Islet precursor cell (in vitro differentiated cells): ENCODE data around the gene EIF4H.
A peak's percentile ranks its signal among the peaks of the same experiment; 100 is the strongest.
"Not testable (repeated sequence)": the region's sequence is repeated elsewhere in the genome, so short reads cannot be mapped to it uniquely, and the experiment has no call there.

Experiments used
- DNase-seq: peaks from one replicate; pipeline ENCODE4 v3.0.0-alpha.2; 2018

The EIF4H gene

GRCh38 chr7:74176555-74176954, 2.4 kb downstream of the EIF4H start:
- DNase-seq = no peak

GRCh38 chr7:74178632-74179031, 4.5 kb downstream of the EIF4H start:
- no peak for DNase-seq

GRCh38 chr7:74179935-74180604, 5.9 kb downstream of the EIF4H start:
- DNase-seq = no peak

GRCh38 chr7:74180866-74181265, 6.7 kb downstream of the EIF4H start:
- no peak for DNase-seq

GRCh38 chr7:74181821-74182220, 7.7 kb downstream of the EIF4H start:
- DNase-seq = no peak

GRCh38 chr7:74182453-74183090, 8.4 kb downstream of the EIF4H start:
- DNase-seq = no peak

- DNase-seq = no peak
These were observed 9.0 kb downstream of the EIF4H start for GRCh38 chr7:74183142-74183541.

GRCh38 chr7:74183653-74184450, 9.7 kb downstream of the EIF4H start:
- DNase-seq = no peak

GRCh38 chr7:74185016-74185415, 10.9 kb downstream of the EIF4H start:
- DNase-seq = no peak

- no peak for DNase-seq
These were observed 11.5 kb downstream of the EIF4H start for GRCh38 chr7:74185636-74186035.

GRCh38 chr7:74187915-74188675, 13.9 kb downstream of the EIF4H start:
- no peak for DNase-seq

GRCh38 chr7:74190259-74190658, 16.1 kb downstream of the EIF4H start:
- DNase-seq = no peak

- DNase-seq = no peak
These were observed 17.1 kb downstream of the EIF4H start for GRCh38 chr7:74191231-74191630.

- no peak for DNase-seq
These were observed 18.9 kb downstream of the EIF4H start for GRCh38 chr7:74193054-74193453.

- no peak for DNase-seq
These were observed 19.8 kb downstream of the EIF4H start for GRCh38 chr7:74193913-74194312.

- no peak for DNase-seq
These were observed 20.5 kb downstream of the EIF4H start for GRCh38 chr7:74194686-74195085.

- not testable (repeated sequence) for DNase-seq
These were observed 21.1 kb downstream of the EIF4H start for GRCh38 chr7:74195139-74195860.

- not testable (repeated sequence) for DNase-seq
These were observed 22.0 kb downstream of the EIF4H start for GRCh38 chr7:74195968-74196654.

- DNase-seq = no peak
These were observed 23.4 kb downstream of the EIF4H start for GRCh38 chr7:74197449-74198124.

- peak; percentile 77 for DNase-seq
These were observed 25.6 kb downstream of the EIF4H start for GRCh38 chr7:74199551-74200355.
